HG02798 (cell line): ENCODE data around the gene ERVV-1.
"Not testable (repeated sequence)": the region's sequence is repeated elsewhere in the genome, so short reads cannot be mapped to it uniquely, and the experiment has no call there.

Experiments used
- ATAC-seq: cut with Tn5 transposase; IDR thresholded peaks from one replicate; pipeline ENCODE4 v1.9.1; 2021; ENCODE audit warnings: mild to moderate bottlenecking; ENCODE audit not compliant: unreplicated experiment, poor library complexity

Gene ERVV-1

GRCh38 chr19:53015159-53015558 is 1.4 kb downstream of the ERVV-1 start:
- no peak for ATAC-seq

- ATAC-seq: no peak
Measured at GRCh38 chr19:53015730-53016129, 2.0 kb downstream of the ERVV-1 start.

- ATAC-seq: no peak
Measured at GRCh38 chr19:53019684-53020083, 6.0 kb downstream of the ERVV-1 start.

- not testable (repeated sequence) for ATAC-seq
Measured at GRCh38 chr19:53028306-53028705, 14.6 kb downstream of the ERVV-1 start.

GRCh38 chr19:53034054-53034453 is 20.3 kb downstream of the ERVV-1 start:
- no peak for ATAC-seq

- no peak for ATAC-seq
Measured at GRCh38 chr19:53034948-53035675, 21.4 kb downstream of the ERVV-1 start.

GRCh38 chr19:53037101-53038097 is 23.7 kb downstream of the ERVV-1 start:
- no peak for ATAC-seq

GRCh38 chr19:53041366-53041765 is 27.6 kb downstream of the ERVV-1 start:
- no peak for ATAC-seq

- ATAC-seq: no peak
Measured at GRCh38 chr19:53045536-53045935, 31.8 kb downstream of the ERVV-1 start.

- no peak for ATAC-seq
Measured at GRCh38 chr19:53047379-53047778, 33.7 kb downstream of the ERVV-1 start.

GRCh38 chr19:53055117-53055516 is 41.4 kb downstream of the ERVV-1 start:
- ATAC-seq: no peak

GRCh38 chr19:53057904-53058580 is 44.3 kb downstream of the ERVV-1 start:
- no peak for ATAC-seq
